Bronchial epithelial cell (primary cell): ENCODE data around the gene TAC4. TPM values are rescaled to one million over a fixed set of nuclear protein-coding genes. Genes with fewer than 3 reads are reported as not detected.

ENCODE experiments used
- DNase-seq: peaks from one replicate; pipeline ENCODE4 v3.0.0-alpha.2; 2010; ENCODE audit warnings: low read depth
- FAIRE-seq: peaks from 2 replicates; lab custom pipeline; 2011; peaks lifted over from hg19 to GRCh38; lab: Jason Lieb, UNC
- H3K27me3 ChIP-seq: 2 replicates; pipeline ENCODE4 v1.5.1; 2011; ENCODE audit warnings: low read length; ENCODE audit not compliant: control insufficient read depth, insufficient read depth
- H3K36me3 ChIP-seq: 2 replicates; pipeline ENCODE4 v1.5.1; 2011; ENCODE audit warnings: low read length; ENCODE audit not compliant: control insufficient read depth, insufficient read depth
- H3K4me3 ChIP-seq: 2 replicates; pipeline ENCODE4 v1.5.1; 2011; ENCODE audit warnings: mild to moderate bottlenecking, low read depth, low read length, control low read depth
- CTCF ChIP-seq: IDR thresholded peaks from 2 replicates; pipeline ENCODE4 v1.5.1; 2011; ENCODE audit warnings: mild to moderate bottlenecking, moderate library complexity, low read length, control low read depth, inconsistent platforms; ENCODE audit not compliant: insufficient read depth, severe bottlenecking
- total RNA-seq: library from RNA; depleted of rRNA; stranded (reverse); fragments of >200 nt; gene quantifications from 2 replicates; pipeline ENCODE4 v1.2.1, GENCODE V29; 2014

The TAC4 gene
- total RNA-seq, 1 donor from 2014 or later, result not detected

DNA sequence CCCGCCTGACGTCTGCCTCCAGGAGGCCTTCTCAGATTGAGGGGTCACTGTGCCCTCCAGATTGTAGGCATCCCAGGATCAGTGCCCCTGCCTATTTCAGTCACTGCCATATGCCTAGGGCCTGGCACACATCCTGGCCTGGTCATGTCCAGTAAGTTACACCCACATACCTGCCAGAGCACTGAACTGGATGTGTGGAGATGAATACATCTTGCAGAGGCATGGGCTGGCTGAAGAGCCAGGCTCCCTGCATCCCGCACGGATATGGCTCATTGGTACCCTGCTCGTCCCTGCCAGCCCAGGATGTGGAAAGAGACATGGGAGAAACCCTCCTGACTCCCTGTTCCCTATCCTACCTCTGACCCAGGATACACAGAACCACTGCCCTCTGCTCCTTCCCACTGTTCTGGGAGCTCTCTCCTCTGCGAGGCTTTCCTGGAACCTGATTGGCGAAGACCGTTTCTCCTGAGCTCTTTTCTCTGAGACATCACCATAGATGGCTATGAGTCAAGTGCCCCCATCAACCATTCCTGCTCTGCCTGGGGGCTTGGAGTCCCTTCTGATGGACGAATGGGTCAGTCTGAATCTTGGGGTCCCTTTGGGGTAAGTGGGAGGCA lies 40.0 kb upstream of the TAC4 start:
- FAIRE-seq, result peak; percentile 28
- peaks cover 2% of the 10 kb centered on the region for H3K27me3 ChIP-seq
- TF ChIP-seq CTCF, result no peak
- H3K4me3 ChIP-seq, result no peak overlapping the region
- DNase-seq, result peak; percentile 48
- H3K36me3 ChIP-seq, result no peaks in the 10 kb centered on the region

- no peaks in the 10 kb centered on the region for H3K36me3 ChIP-seq
- DNase-seq, result peak; percentile 84
- TF ChIP-seq CTCF, result no peak
- H3K4me3 ChIP-seq, result no peak overlapping the region
- FAIRE-seq, result no peak
- H3K27me3 ChIP-seq, result peaks cover 5% of the 10 kb centered on the region
Measured at GRCh38 chr17:49887086-49887743, 39.3 kb upstream of the TAC4 start.

- DNase-seq (no peak), FAIRE-seq (no peak)
- no peak for TF ChIP-seq CTCF
- Histone ChIP-seq H3K27me3 (peaks cover 9% of the 10 kb centered on the region), H3K36me3 (no peaks in the 10 kb centered on the region), H3K4me3 (no peak overlapping the region)
Measured at GRCh38 chr17:49886036-49886435, 38.2 kb upstream of the TAC4 start.

GRCh38 chr17:49882434-49882833 lies 34.6 kb upstream of the TAC4 start:
- FAIRE-seq, result no peak

DNA sequence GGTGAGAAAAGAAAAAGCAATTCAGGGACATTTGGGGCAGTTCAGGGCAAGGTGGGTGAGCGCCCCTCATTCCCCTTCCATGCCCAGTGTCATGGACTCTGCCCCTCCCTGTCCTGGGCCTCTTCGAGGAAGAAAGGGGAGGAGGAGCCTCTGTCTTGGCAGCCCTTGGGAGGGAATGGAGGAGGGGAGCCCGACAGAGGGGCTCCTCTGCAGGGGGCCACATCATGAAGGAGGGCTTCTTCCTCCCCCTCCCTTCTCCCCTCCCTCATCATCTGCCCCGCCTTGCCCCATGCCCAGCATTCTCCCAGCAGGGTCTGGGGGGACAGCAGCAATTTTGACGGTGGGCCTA lies 33.2 kb upstream of the TAC4 start:
- FAIRE-seq (no peak), DNase-seq (no peak)
- H3K4me3 ChIP-seq, result no peak overlapping the region
- peaks cover 11% of the 10 kb centered on the region for H3K27me3 ChIP-seq
- TF ChIP-seq CTCF, result no peak
- no peaks in the 10 kb centered on the region for H3K36me3 ChIP-seq

More at GRCh38 chr17:49882434-49882833, 34.6 kb upstream of the TAC4 start:
- peaks cover 11% of the 10 kb centered on the region for H3K27me3 ChIP-seq
- no peak for DNase-seq
- H3K36me3 ChIP-seq, result no peaks in the 10 kb centered on the region
- no peak for TF ChIP-seq CTCF
- H3K4me3 ChIP-seq, result no peak overlapping the region
